Spleen (tissue), 7 donors: ENCODE data around the gene FCSK.

ENCODE experiments used
- CTCF ChIP-seq, 11 experiments: fragments of 200-600 bp in 7 of 11; fragments of 450-650 bp in 4 of 11; sonication (generic) in 4 of 11; IDR thresholded peaks in 8 of 11; conservative IDR thresholded peaks in 3 of 11; 1 replicate in 7 of 11; 2 replicates in 4 of 11; pipeline versions ENCODE4 v1.4.0 to v1.8.0; 2016 to 2021; ENCODE audit warnings: antibody characterized with exemption in 11 of 11, inconsistent platforms in 4 of 11, mild to moderate bottlenecking in 1 of 11
- POLR2A ChIP-seq, 3 donors: fragments of 450-650 bp; IDR thresholded peaks; one replicate each; pipeline ENCODE4 v1.5.1; 2017; ENCODE audit warnings: antibody characterized with exemption in 3 of 3, mild to moderate bottlenecking in 1 of 3
- donor health status: DM: no; HTN: no; CAD: no; lungs with moderate emphysema.
- donor health status: DM: no; HTN: no; CAD: no.
- donor health status: DM: no; HTN: no; CAD: no.

- no peak for TF ChIP-seq POLR2A (IDR thresholded peaks at IDR 0.05)
- no peak for TF ChIP-seq CTCF (IDR thresholded peaks at IDR 0.05 in 8 of 11, conservative IDR thresholded peaks at IDR 0.05 in 3 of 11)
Measured at GRCh38 chr16:70434484-70435260, 19.7 kb upstream of the FCSK start.
